Activated naive CD8-positive, alpha-beta T cell treated with anti-CD3 and anti-CD28 coated beads for 36 hours (primary cell): ENCODE data around the gene SDHAF1. TPM values are rescaled to one million over a fixed set of nuclear protein-coding genes. Genes with fewer than 3 reads are reported as not detected.

Experiments
- DNase-seq: peaks from one replicate; pipeline ENCODE4 v3.0.0; 2021
- H3K27ac Mint-ChIP-seq: one replicate; pipeline ENCODE4 v1.8.0; 2022; ENCODE audit warnings: mild to moderate bottlenecking, moderate library complexity, mixed read lengths
- H3K27me3 Mint-ChIP-seq: one replicate; pipeline ENCODE4 v1.8.0; 2022; ENCODE audit warnings: mild to moderate bottlenecking, mixed read lengths
- H3K36me3 Mint-ChIP-seq: one replicate; pipeline ENCODE4 v1.8.0; 2021; ENCODE audit warnings: mild to moderate bottlenecking, mixed read lengths
- H3K4me1 Mint-ChIP-seq: one replicate; pipeline ENCODE4 v1.8.0; 2021; ENCODE audit warnings: mixed read lengths
- H3K4me3 Mint-ChIP-seq: one replicate; pipeline ENCODE4 v1.8.0; 2022; ENCODE audit warnings: mild to moderate bottlenecking, moderate library complexity, mixed read lengths
- H3K9me3 Mint-ChIP-seq: one replicate; pipeline ENCODE4 v1.8.0; 2022; ENCODE audit warnings: mixed read lengths
- total RNA-seq, 2 experiments: library from RNA; stranded (reverse); gene quantifications; one replicate each; pipeline ENCODE4 v1.2.3, GENCODE V29; 2021

Gene SDHAF1
- total RNA-seq, 2 experiments from 2014 or later: 22.6 to 23.1 TPM

DNA sequence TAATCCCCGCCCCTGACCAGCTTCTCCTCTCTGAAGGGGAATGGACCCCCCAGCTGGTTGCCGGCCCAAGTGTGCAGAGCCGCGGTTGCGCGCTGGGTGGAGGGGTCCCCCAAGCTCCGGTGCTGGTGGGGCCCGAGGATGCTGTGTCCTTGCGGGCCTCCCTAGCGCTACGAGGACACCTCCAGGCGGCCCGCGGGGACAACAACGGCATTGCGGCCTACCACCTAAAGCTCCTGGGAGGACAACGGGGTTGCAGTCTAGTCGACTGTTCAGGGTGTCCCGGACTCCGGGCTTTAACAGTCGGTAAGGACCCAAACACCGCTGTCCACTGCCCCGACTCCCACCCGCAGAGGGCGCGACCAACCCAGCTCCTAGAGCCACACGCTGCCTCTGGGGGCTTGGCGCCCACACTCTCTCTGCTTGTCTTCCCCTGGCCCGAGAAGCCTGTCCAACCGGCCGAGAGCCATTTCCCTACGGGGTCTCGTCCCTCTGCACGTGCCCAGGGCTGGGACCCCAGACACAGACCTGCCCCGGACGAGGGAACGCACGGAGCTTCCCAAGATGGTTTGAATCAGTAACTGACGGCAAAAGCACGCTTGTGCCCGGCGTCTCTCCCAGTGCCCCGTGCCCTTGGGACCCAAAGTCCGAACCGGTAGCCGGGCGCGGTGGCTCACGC lies 927 bp upstream of the SDHAF1 start:
- H3K36me3 Mint-ChIP-seq: peaks cover 15% of the 10 kb centered on the region
- H3K4me3 Mint-ChIP-seq: peak overlapping the region; percentile 74
- no peaks in the 10 kb centered on the region for H3K27me3 Mint-ChIP-seq
- H3K4me1 Mint-ChIP-seq: peaks cover 23% of the 10 kb centered on the region
- peak; percentile 37 for DNase-seq
- no peaks in the 10 kb centered on the region for H3K9me3 Mint-ChIP-seq
- no peak overlapping the region for H3K27ac Mint-ChIP-seq

DNA sequence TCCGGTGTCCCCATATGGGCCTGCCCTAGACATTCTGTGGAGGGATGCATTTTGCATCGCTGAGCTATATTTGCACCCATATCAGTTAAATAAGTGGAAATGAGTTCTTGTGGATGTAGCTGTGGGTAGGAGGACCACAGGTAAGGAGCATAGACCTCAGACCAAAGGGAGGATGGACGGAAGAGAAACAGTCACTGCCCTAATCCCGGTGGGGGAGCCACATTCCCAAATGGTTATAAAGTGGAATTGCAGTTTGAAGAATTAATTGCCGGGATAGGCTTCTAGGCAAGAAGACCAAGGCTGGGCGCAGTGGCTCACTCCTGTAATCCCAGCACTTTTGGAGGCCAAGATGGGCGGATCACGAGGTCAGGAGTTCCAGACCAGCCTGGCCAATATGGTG lies 1.8 kb downstream of the SDHAF1 start:
- Mint-ChIP-seq H3K27ac (peak overlapping the region; percentile 86), H3K4me3 (peak overlapping the region; percentile 83), H3K27me3 (no peaks in the 10 kb centered on the region), H3K36me3 (peaks cover 20% of the 10 kb centered on the region), H3K4me1 (peaks cover 37% of the 10 kb centered on the region), H3K9me3 (no peaks in the 10 kb centered on the region)
- no peak for DNase-seq

DNA sequence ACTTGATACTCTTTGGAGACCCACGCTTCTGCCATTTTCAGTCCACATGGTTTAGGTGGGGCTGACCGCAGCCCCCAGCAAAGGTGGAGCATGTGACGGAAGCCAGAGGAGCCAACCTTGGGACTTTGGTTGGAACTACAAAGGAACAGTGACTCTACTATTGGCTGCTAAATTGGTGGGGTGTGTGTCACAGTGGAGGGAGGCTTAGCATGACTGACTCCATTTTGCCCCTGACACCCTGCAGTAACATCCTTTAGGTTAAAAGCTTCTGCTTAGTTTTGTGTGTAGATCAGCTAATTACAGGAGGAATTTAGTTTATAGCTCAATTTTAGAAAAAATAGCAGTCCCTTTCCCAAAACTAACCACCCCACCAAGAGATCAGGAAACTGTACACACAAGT lies 6.6 kb downstream of the SDHAF1 start:
- H3K27ac Mint-ChIP-seq: no peak overlapping the region
- H3K36me3 Mint-ChIP-seq: peaks cover 18% of the 10 kb centered on the region
- no peak for DNase-seq
- no peaks in the 10 kb centered on the region for H3K27me3 Mint-ChIP-seq
- peaks cover 24% of the 10 kb centered on the region for H3K4me1 Mint-ChIP-seq
- no peak overlapping the region for H3K4me3 Mint-ChIP-seq
- no peaks in the 10 kb centered on the region for H3K9me3 Mint-ChIP-seq

DNA sequence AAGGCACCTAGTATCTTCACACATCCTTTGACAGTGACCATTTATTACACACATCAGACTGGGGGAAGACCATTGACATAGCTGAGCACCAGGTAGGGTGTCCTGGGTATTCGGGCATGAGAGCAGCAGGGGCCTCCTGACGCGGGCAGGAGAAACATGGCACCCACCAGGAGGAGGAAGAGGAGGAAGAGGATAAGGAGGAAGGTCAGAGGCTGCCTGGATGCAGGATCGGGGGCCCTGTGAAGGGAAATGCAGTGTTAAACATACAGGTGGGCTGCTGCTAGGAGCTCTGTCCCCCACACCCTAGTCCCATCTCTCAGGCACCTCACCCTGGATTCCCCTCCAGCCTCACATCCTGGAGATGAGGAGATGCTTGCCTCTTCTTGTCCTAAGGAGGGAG lies 8.3 kb downstream of the SDHAF1 start:
- Mint-ChIP-seq H3K27ac (no peak overlapping the region), H3K9me3 (no peaks in the 10 kb centered on the region), H3K4me3 (no peak overlapping the region), H3K4me1 (peaks cover 14% of the 10 kb centered on the region), H3K36me3 (peaks cover 14% of the 10 kb centered on the region), H3K27me3 (no peaks in the 10 kb centered on the region)
- DNase-seq: no peak

DNA sequence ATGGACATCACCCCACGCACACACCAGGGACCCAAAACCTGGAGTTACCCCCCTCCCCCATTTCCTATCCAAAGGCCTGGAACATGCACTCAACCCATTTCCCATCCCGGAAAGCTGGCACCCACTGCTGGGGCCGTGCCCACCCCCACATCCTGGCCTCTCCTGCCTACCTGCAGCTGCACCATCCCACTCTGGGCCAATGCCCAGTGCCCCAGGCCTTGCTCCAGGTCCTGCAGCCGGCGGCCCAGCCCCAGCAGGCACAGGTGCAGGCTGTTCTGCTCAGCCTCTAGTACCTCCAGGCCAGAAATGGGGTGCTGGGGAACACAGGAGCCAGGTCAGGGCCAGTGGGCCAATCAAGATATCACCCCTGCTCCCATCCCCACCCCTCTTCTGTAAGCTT lies 12.0 kb downstream of the SDHAF1 start:
- no peak overlapping the region for H3K27ac Mint-ChIP-seq
- H3K4me1 Mint-ChIP-seq: peaks cover 10% of the 10 kb centered on the region
- H3K4me3 Mint-ChIP-seq: no peak overlapping the region
- H3K9me3 Mint-ChIP-seq: no peaks in the 10 kb centered on the region
- H3K27me3 Mint-ChIP-seq: no peaks in the 10 kb centered on the region
- no peak for DNase-seq
- peaks cover 18% of the 10 kb centered on the region for H3K36me3 Mint-ChIP-seq

DNA sequence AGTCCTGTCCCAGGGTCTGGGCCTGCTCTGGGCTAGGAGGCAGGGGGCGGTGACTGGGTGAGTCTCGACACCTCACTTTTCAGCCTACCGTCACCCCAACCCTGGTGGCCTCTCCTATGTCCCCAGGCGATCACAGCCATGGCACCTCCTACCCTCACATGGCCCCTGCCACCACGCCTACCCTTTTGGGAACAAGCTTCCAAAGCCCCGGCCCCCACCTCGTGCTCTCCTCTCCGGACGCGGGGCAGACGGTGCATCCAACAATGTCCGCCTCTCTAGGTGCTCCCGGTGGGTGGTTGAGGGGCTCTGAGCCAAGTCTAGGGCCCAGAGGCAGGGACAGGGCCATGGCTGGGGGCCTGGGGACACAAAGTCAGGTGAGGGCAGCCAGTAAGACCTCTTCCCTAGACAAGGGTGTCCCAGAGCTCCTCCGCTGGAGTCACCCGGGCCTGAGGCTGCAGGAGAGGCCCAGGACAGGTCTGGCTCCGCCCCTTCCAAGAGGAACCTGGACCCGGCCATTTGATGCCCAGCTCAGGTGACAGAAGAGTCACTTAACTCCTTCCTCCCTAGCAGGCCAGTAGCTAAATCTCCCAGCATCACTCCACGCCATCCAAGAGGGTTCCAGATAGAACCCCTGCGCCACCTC lies 13.5 kb downstream of the SDHAF1 start, which contains the start of gene SYNE4:
Gene SYNE4 (minus strand): TSS at position 478 of the 643 bp plus-strand sequence. CDS start 132 bp downstream, at position 346.
- H3K36me3 Mint-ChIP-seq: peaks cover 11% of the 10 kb centered on the region
- peak within 1 kb of the TSS; percentile 61 for H3K4me3 Mint-ChIP-seq
- H3K4me1 Mint-ChIP-seq: peaks cover 17% of the 10 kb centered on the region
- H3K27me3 Mint-ChIP-seq: no peaks in the 10 kb centered on the region
- H3K27ac Mint-ChIP-seq: no peak within 1 kb of the TSS
- H3K9me3 Mint-ChIP-seq: no peaks in the 10 kb centered on the region
- no peak for DNase-seq

DNA sequence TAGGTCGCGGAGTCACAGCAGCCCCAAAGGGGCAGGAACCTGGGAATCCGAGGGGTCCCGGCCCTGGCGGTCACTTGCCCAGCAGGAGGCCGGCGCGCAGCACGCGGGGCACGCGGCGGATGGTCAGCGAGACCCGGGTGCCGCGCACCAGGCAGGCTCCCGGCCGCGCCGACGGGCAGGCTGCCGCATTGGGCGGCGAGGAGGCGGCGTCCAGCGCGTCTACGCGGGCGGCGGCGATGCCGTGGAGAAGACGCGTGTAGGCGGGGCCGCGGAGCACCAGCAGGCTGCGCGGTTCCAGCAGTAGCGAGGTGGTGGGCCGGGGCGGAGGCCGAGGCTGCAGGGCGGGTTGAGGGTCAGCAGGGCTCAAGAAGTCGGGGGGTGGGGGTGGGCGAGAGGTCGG lies 14.2 kb downstream of the SDHAF1 start:
- peaks cover 11% of the 10 kb centered on the region for H3K36me3 Mint-ChIP-seq
- no peaks in the 10 kb centered on the region for H3K9me3 Mint-ChIP-seq
- H3K27me3 Mint-ChIP-seq: no peaks in the 10 kb centered on the region
- H3K4me1 Mint-ChIP-seq: peaks cover 18% of the 10 kb centered on the region
- H3K27ac Mint-ChIP-seq: no peak overlapping the region
- peak; percentile 70 for DNase-seq
- peak overlapping the region; percentile 61 for H3K4me3 Mint-ChIP-seq

DNA sequence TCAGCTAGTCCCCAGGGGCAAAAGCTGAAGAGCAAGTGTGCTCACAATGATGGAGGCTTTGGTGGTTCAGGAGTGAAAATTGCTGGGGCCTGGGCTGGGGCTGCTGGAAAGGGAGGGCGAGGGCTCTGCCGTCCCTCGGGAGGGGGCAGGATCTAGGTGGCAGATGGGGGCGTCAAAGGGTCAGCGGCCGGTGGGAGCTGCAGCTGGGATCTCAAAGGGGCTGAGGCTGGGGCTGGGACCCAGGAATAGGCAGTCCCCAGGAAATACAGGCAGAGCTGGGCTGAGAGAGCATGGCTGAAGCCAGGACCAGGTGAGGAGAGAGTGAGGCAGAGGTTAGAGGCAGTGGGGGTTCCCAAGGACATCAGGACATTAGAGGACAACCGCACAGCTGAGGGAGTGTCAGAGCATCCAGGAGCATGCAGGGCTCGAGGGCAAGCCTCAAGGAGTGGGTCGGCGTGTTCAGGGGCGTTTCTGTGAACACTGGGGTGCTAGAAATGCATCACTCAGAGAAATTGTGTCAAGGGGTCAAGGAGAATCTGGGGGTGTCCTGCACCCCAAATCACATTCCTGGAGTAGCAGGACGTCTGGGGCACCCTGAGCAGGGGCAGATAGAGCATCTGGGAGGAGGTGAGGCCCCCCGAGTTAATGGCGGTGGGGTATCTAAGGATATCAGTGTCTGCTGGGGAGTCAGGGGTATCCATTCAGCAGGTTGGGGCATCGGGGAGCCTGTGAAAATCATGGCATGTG lies 14.8 kb downstream of the SDHAF1 start:
- Mint-ChIP-seq H3K27me3 (no peaks in the 10 kb centered on the region), H3K4me1 (peaks cover 22% of the 10 kb centered on the region), H3K36me3 (peaks cover 11% of the 10 kb centered on the region), H3K4me3 (peak overlapping the region; percentile 61), H3K9me3 (no peaks in the 10 kb centered on the region), H3K27ac (no peak overlapping the region)
- DNase-seq: no peak

DNA sequence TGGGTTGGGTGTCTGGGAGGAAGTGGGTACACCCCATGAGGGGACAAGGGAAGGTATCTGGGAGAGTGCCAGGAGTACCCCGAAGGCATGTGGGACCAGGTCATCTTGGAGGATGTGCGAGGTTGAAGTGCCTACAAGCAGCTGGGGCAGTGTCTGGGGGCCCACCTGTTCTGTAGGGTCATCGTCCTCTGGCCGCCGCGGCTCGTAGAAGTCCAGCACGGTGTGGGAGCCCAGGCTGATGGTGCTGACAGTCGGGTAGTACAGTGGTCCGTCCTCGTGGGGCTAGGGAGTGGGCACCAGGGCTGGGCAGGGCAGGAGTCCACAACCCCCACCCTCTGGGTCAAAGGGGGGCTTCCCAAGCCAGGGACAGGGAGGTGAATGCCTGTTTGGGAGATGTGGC lies 15.4 kb downstream of the SDHAF1 start:
- H3K27me3 Mint-ChIP-seq: no peaks in the 10 kb centered on the region
- no peak overlapping the region for H3K4me3 Mint-ChIP-seq
- peaks cover 28% of the 10 kb centered on the region for H3K4me1 Mint-ChIP-seq
- DNase-seq: no peak
- H3K36me3 Mint-ChIP-seq: peaks cover 11% of the 10 kb centered on the region
- no peaks in the 10 kb centered on the region for H3K9me3 Mint-ChIP-seq
- no peak overlapping the region for H3K27ac Mint-ChIP-seq

DNA sequence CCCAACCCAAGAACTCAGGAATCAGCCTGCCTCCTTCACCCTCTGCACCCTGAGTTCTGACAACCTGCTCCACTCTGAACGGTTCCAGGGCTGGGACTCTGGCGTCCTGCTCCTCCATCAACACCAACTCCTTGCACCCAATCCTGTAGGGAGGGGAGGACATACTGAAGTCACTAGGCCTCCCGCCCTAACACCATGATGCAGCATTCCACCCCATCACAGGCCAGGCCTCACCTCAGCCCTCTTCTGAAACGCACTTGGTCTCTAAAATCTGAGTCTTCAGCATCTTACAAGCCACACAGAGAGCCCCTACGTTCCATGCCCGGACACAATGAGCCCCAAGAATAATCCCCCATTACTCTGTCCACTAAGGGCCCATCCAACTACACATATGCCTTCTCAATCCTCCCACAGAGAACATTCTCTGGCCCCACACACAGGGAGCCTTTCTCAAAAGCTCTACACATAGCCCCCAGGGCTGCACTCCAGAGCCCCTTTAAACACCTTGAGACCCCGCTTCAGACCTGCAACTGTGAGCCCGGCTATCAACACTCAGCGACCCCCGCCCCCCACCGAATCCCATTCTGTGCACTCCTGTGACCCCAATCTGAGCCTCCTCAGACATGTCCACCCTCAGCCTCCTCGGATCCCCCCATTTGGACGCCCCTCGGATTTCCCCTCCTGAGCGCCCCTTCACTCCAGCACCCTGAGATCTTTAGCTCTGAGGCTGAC lies 18.5 kb downstream of the SDHAF1 start:
- peak overlapping the region; percentile 97 for H3K4me3 Mint-ChIP-seq
- H3K9me3 Mint-ChIP-seq: no peaks in the 10 kb centered on the region
- peaks cover 14% of the 10 kb centered on the region for H3K36me3 Mint-ChIP-seq
- H3K4me1 Mint-ChIP-seq: peaks cover 33% of the 10 kb centered on the region
- no peak for DNase-seq
- H3K27ac Mint-ChIP-seq: peak overlapping the region; percentile 95
- H3K27me3 Mint-ChIP-seq: no peaks in the 10 kb centered on the region

DNA sequence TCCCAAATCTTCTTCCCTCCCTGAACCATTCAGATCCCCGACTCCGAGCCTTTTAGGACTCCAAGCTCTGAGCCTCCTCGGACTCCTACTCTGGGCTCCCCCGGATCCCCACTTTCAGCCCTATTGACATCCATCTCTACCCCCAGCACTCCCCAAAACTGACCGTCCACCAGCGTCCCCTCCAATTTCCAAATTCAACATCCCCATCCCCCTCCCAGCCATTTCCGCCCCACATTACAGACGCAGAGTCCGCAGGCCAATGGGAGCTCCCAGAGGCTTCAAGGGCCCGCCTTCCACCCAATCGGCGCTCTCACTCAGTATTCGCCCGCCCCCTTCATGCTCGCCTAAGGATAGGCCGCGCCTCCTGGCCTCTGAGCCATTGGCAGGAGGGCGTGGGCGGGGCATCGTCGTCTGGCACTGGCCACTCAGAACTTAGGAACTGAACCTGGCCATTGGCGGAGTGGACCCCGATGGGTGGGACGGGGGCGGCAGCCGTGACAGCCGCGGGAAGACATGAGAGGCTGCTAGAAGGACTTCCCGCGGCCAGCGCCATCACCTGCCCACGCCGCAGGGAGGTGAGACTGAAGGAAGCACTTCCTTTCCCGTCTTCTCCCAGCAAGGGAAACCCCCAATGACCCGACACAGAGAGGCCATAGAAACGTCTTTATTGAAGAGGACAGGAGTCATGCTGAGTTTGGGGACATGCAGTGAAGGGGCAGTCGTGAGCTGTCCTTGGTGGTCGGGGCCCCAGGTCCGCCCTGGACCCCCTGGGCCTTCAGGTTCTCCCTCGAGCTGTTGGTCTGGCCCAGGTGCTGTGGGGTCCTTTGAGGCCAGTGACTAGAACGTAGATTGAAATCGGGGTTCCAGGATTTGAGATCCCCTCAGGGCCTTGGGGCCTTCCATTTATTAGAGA lies 19.3 kb downstream of the SDHAF1 start, which contains the start of gene ALKBH6:
Gene ALKBH6 (minus strand): TSS at position 202 of the 913 bp plus-strand sequence. CDS start 816 bp downstream, outside the sequence.
- Mint-ChIP-seq H3K27me3 (no peaks in the 10 kb centered on the region), H3K27ac (peak within 1 kb of the TSS; percentile 95), H3K4me1 (peaks cover 30% of the 10 kb centered on the region), H3K4me3 (peak within 1 kb of the TSS; percentile 97), H3K36me3 (peaks cover 15% of the 10 kb centered on the region), H3K9me3 (no peaks in the 10 kb centered on the region)
- DNase-seq: peak; percentile 100

DNA sequence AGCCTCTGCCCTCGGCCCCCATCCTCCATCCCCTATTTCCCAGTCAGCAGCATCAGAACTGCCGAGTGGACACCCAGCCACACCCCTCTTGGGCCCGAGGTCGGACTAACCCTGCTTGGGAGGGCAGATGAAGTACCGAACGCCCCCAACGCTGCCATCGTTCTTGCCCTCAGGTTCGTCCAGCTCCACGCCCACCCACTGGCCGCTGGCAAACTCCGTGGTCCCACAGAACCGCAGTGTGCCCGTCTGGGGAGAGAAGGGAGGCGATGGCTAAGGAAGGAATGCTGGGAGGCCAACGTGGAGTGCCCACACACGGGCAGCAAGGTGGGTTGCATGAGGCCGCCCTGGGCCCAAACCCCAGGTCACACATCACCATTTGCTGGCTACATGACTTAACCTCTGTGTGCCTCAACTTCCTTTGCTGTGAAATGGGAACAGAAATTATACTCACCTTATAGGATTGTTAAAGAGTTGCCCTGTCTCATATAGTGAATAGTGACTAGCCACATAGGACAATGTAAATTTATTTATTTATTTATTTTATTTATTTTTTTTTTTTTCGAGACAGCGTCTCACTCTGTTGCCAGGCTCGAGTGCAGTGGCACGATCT lies 24.2 kb downstream of the SDHAF1 start:
- DNase-seq: no peak
- H3K27me3 Mint-ChIP-seq: no peaks in the 10 kb centered on the region
- peaks cover 9% of the 10 kb centered on the region for H3K36me3 Mint-ChIP-seq
- H3K27ac Mint-ChIP-seq: no peak overlapping the region
- peaks cover 15% of the 10 kb centered on the region for H3K4me1 Mint-ChIP-seq
- H3K4me3 Mint-ChIP-seq: no peak overlapping the region
- no peaks in the 10 kb centered on the region for H3K9me3 Mint-ChIP-seq

DNA sequence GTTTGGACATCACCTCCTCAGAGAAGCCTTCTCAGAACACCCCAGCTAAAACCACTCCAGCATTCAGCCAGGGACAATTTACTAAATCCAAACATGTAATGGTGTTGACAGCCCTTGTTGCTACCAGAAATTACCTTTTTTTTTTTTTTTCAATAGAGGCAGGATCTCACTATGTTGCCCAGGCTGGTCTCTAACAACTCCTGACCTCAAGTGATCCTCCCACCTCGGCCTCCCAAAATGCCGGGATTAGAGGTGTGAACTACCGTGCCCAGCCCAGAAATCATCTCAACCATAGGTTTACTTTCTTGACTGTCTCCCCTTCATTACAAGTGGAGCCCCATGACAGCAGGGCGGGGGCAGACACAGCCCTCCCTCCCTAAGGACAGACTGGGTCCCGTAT lies 28.4 kb downstream of the SDHAF1 start:
- no peak overlapping the region for H3K4me3 Mint-ChIP-seq
- peaks cover 6% of the 10 kb centered on the region for H3K36me3 Mint-ChIP-seq
- DNase-seq: no peak
- no peaks in the 10 kb centered on the region for H3K27me3 Mint-ChIP-seq
- no peak overlapping the region for H3K27ac Mint-ChIP-seq
- H3K4me1 Mint-ChIP-seq: no peaks in the 10 kb centered on the region
- no peaks in the 10 kb centered on the region for H3K9me3 Mint-ChIP-seq

DNA sequence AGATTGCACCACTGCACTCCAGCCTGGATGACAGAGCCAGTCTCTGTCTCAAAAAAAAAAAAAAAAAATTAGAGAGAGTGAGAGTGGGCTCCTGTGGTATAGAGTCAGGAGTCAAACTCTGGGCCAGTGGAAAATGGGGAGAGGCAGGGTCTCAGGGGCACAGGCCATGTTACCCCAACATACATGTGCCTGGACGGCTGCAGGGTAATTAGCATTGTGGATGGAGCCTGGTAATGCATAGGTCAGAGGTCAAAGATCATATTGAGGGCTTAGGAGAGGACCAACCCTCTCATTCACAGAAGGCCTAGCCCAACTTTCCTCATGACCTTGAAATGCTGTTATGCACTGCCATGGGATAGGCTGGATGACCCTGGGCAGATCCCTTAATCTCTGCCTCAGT lies 30.6 kb downstream of the SDHAF1 start:
- Mint-ChIP-seq H3K27ac (no peak overlapping the region), H3K9me3 (no peaks in the 10 kb centered on the region), H3K4me3 (no peak overlapping the region), H3K27me3 (no peaks in the 10 kb centered on the region), H3K36me3 (peaks cover 11% of the 10 kb centered on the region), H3K4me1 (no peaks in the 10 kb centered on the region)
- DNase-seq: no peak
